ENCODE results near the gene GPN3.
A peak's percentile ranks its signal among the peaks of the same experiment; 100 is the strongest.
"Not testable (repeated sequence)": the region's sequence is repeated elsewhere in the genome, so short reads cannot be mapped to it uniquely, and the experiment has no call there.

The GPN3 gene

GRCh38 chr12:110436231-110436630 lies 31.8 kb downstream of the GPN3 start:
- no peak for DNase-seq

- no peak for DNase-seq
These were observed 36.0 kb downstream of the GPN3 start for GRCh38 chr12:110431957-110432587.

DNA sequence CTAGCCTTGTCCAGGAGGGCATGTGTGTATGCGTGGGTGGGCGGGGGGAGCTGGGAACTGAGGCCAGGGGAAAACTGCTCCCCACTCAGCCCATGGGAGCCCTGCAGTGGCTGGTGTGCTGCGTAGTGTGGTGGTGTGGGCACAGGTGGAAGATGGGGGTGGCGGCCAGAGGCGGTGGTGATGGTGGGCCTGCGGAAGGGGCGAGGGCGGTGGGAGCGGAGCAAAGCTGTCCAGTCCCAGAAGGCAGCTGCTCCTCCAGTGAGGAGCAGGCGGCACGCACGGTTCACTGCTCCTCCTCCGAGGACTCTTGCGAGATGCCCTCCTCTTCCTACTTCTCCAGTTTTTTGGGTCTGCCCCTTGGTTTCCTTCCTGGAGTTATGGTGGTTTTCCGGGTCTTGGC lies 38.4 kb downstream of the GPN3 start:
- not testable (repeated sequence) for DNase-seq

- no peak for DNase-seq
These were observed 41.7 kb downstream of the GPN3 start for GRCh38 chr12:110426406-110426805.

GRCh38 chr12:110424237-110424636 lies 43.8 kb downstream of the GPN3 start:
- no peak for DNase-seq

DNA sequence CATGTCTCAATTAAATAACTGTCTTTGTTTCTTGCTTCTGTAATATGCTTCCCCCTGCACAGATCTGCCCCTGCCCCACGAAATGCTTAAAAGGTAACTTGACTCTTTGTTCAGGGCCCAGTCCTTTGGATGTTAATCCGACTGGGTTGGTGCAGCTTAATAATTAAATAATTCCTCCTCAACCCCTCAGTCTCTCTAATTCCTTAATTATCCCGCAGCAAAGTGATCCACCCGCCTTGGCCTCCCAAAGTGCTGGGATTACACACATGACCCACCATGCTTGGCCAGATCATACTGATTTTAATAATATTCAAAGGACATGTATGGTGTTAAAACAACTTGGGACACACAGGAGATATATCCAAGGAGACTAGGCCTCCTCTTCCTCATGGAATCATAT lies 46.4 kb downstream of the GPN3 start:
- DNase-seq, result no peak

GRCh38 chr12:110421159-110421661 lies 46.8 kb downstream of the GPN3 start:
- DNase-seq, result no peak

DNA sequence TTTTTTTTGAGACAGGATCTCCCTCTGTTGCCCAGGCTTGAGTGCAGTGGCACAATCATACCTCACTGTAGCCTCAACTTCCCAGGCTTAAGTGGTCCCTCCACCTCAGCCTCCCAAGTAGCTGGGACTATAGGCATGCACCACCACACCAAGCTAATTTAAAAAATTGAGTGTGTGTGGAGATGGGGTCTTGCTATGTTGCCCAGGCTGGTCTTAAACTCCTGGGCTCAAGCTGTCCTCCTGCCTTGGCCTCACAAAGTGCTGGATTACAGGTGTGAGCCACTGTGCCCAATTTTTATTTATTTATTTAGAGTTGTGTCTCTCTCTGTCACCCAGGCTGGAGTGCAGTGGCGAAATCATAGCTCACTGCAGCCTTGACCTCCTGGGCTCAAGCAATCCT lies 47.4 kb downstream of the GPN3 start:
- DNase-seq, result not testable (repeated sequence)

DNA sequence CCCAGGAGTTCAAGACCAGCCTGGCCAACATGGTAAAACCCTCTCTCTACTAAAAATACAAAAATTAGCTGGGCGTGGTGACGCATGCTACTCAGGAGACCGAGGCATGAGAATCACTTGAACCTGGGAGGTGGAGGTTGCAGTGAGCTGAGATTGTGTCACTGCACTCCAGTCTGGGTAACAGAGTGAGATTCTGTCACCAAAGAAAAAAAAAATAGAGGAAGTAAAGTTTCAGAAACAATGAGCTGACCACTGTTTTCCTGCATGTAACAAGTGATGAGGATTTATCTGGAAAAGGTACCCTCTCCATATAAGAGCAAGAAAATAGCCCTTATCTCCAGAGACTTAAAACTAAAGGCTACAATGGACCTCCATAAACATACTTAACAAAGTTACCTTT lies 50.9 kb downstream of the GPN3 start:
- not testable (repeated sequence) for DNase-seq

- DNase-seq, result not testable (repeated sequence)
These were observed 58.0 kb downstream of the GPN3 start for GRCh38 chr12:110410086-110410485.

DNA sequence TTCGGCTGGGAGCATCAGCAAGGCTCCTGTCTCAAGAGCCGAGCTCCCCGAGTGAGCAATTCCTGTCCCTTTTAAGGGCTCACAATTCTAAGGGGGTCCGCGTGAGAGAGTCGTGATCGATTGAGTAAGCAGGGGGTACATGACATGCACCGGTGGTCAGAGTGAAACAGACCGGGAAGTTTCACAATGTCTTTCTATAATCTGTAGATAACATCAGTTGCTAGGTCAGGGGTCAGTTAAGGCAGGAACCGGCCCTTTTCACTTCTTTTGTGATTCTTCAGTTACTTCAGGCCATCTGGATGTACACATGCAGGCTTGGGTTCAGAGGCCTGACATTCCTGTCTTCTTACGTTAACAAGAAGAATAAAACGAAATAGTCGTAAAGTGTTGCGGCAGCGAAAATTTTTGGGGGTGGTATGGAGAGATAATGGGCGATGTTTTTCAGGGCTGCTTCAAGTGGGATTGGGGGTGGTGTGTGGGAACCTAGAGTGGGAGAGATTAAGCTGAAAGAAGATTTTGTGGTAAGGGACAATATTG lies 62.9 kb downstream of the GPN3 start:
- DNase-seq, result not testable (repeated sequence)

GRCh38 chr12:110403976-110404682 lies 63.9 kb downstream of the GPN3 start:
- DNase-seq, result peak; percentile 81 to 82

DNA sequence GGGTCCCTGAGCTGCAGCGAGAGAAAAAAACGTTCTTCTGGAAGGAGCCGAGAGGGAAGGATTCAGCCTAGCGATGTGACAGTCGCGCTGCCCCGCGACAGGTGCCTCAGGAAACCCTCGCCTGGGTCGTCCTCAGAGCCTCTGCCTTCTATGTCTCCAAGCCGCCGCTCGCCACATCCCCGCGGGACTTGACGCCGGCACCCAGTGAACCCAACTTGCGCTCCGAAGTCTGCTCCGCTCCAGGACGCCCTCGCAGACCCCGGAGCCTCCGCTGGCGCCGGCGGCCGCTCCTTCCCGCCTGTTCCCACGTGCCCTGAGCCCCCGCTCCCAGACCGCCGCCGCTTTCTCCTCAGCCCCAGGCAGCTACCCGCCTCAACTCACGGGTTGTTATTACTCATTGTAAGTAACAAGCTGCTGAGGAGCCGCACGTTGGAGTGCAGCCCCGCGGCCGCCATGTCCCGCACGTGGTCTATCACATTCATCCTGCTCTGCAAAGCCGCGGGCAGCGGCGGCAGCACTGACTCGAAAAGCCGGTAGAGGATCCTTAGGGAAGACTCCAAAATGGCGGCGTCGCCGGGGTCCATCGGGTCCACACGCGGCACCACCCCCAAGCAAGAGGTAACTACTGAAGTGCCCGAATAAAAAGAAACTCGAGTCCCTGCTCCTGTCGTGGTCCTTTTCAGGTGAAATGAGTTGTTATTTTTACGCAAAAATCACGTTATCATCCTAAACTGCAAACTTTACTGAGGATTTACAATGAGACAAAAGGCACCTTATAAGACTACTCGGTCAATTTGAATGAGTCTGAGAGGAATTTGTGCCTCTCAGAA lies 64.7 kb downstream of the GPN3 start, which contains the start of gene ANAPC7:
ANAPC7 (minus strand) TSS at position 563 of the 830 bp plus-strand sequence; CDS start at position 482, 81 bp downstream.
- DNase-seq, result peak; percentile 85 to 87
